HEK293T (cell line): ENCODE results near the gene RGMB.

Source experiments
- ARNT ChIP-seq: fragments of 450-650 bp; IDR thresholded peaks from 2 replicates; pipeline ENCODE4 v1.6.1; 2017; ENCODE audit warnings: mild to moderate bottlenecking
- BHLHE40 ChIP-seq: fragments of 450-650 bp; IDR thresholded peaks from 2 replicates; pipeline ENCODE4 v1.6.1; 2016; ENCODE audit warnings: mild to moderate bottlenecking, moderate library complexity, borderline replicate concordance
- ELF4 ChIP-seq: fragments of 450-650 bp; IDR thresholded peaks from 2 replicates; pipeline ENCODE4 v1.6.1; 2017; ENCODE audit warnings: antibody characterized with exemption
- FOXA1 ChIP-seq: fragments of 450-650 bp; IDR thresholded peaks from 2 replicates; pipeline ENCODE4 v1.6.1; 2016; ENCODE audit warnings: mild to moderate bottlenecking
- FOXK2 ChIP-seq: fragments of 450-650 bp; IDR thresholded peaks from 2 replicates; pipeline ENCODE4 v1.6.1; 2016; ENCODE audit warnings: mild to moderate bottlenecking
- FOXM1 ChIP-seq: fragments of 450-650 bp; IDR thresholded peaks from 2 replicates; pipeline ENCODE4 v1.6.1; 2017; ENCODE audit warnings: mild to moderate bottlenecking, borderline replicate concordance
- HDGF ChIP-seq: fragments of 450-650 bp; IDR thresholded peaks from 2 replicates; pipeline ENCODE4 v1.6.1; 2017; ENCODE audit warnings: antibody characterized with exemption, borderline replicate concordance
- L3MBTL2 ChIP-seq: fragments of 450-650 bp; conservative IDR thresholded peaks from 2 replicates; pipeline ENCODE4 v1.6.1; 2016; ENCODE audit warnings: mild to moderate bottlenecking
- NFRKB ChIP-seq: fragments of 450-650 bp; IDR thresholded peaks from 2 replicates; pipeline ENCODE4 v1.6.1; 2016; ENCODE audit warnings: mild to moderate bottlenecking, moderate library complexity
- PKNOX1 ChIP-seq: fragments of 450-650 bp; IDR thresholded peaks from 2 replicates; pipeline ENCODE4 v1.6.1; 2016
- SP1 ChIP-seq: fragments of 450-650 bp; IDR thresholded peaks from 2 replicates; pipeline ENCODE4 v1.6.1; 2017
- SUZ12 ChIP-seq: fragments of 450-650 bp; IDR thresholded peaks from 2 replicates; pipeline ENCODE4 v1.6.1; 2016; ENCODE audit warnings: mild to moderate bottlenecking
- TARDBP ChIP-seq: fragments of 450-650 bp; IDR thresholded peaks from 2 replicates; pipeline ENCODE4 v1.6.1; 2016
- ZNF384 ChIP-seq: fragments of 450-650 bp; IDR thresholded peaks from 2 replicates; pipeline ENCODE4 v1.6.1; 2016

- TF ChIP-seq FOXK2 (no peak), BHLHE40 (no peak), ARNT (no peak), SUZ12 (no peak), FOXM1 (no peak), SP1 (no peak), ELF4 (no peak), NFRKB (no peak), PKNOX1 (no peak), ZNF384 (no peak), HDGF (no peak), TARDBP (no peak), FOXA1 (no peak), L3MBTL2 (no peak)
These were observed 18.1 kb upstream of the RGMB start for GRCh38 chr5:98755406-98755805.
